ENCODE results near the gene C1orf167.

- TF ChIP-seq POLR2AphosphoS5 (IDR thresholded peaks at IDR 0.05; ENCODE audit: low read depth, low read length) (no peak), SPI1 (IDR thresholded peaks at IDR 0.05; ENCODE audit: low read depth, low read length) (no peak), POLR2A (IDR thresholded peaks at IDR 0.05; ENCODE audit: low read depth, low read length) (no peak), POU2F2 (IDR thresholded peaks at IDR 0.05; ENCODE audit: low read depth, low read length) (no peak), TAF1 (IDR thresholded peaks at IDR 0.05; ENCODE audit: low read depth, low read length) (no peak)
Observed at GRCh38 chr1:11740258-11741192, 21.5 kb upstream of the C1orf167 start.

Data from GM12891 (cell line).